GM12865 (cell line): ENCODE measurements around the gene PRRX1.

Experiments used
- DNase-seq: peaks from one replicate; pipeline ENCODE4 v3.0.0; 2010; ENCODE audit warnings: low read depth
- H3K4me3 ChIP-seq: 2 replicates; pipeline ENCODE4 v1.5.1; 2011; ENCODE audit warnings: mild to moderate bottlenecking, low read depth, low read length, control low read depth
- CTCF ChIP-seq: IDR thresholded peaks from 2 replicates; pipeline ENCODE4 v1.5.1; 2011; ENCODE audit warnings: low read length, control low read depth, low read depth, inconsistent platforms; ENCODE audit not compliant: insufficient read depth; ENCODE audit errors: missing control alignments

Gene PRRX1

DNA sequence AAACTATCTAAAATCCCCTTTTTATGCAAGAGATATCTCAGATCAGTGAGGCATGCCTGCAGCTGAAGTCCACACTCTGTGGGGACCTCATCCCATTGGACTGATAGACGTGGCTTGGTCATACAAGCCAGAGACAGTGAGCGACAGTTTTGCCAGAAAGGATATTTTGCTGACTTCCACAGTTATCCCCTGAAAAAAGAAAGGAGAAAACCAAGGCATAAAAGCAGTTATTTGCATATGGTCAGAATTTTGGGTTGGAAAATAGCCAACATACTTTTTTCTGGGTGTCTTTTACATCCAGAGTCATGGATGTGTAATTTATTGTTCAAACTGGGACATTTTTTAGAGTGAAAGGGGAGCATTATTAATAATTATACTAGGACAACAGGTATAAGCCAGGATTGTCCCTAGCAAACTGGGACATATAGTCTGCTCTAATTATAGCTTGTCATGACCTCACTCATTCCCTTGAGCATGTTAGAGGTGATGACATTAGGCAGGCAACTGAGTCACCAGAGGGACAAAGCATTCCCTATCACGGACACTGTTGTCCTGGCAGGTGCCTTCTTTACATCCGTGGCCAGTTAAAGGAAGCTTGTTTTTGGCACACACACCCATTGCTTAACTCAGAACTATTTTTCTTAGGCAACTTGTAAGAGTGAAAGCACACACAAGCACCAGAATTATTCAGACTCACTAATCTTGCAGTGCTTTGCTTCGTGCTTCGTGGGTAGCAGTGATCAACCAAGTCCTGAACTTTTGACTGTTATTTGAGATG is 65.5 kb downstream of the PRRX1 start:
- DNase-seq: no peak

GRCh38 chr1:170730014-170730413 is 66.1 kb downstream of the PRRX1 start:
- no peak overlapping the region for H3K4me3 ChIP-seq
- no peak for TF ChIP-seq CTCF
- DNase-seq: no peak

More for the DNA sequence above, 65.5 kb downstream of the PRRX1 start:
- H3K4me3 ChIP-seq: no peak overlapping the region
- no peak for TF ChIP-seq CTCF

DNA sequence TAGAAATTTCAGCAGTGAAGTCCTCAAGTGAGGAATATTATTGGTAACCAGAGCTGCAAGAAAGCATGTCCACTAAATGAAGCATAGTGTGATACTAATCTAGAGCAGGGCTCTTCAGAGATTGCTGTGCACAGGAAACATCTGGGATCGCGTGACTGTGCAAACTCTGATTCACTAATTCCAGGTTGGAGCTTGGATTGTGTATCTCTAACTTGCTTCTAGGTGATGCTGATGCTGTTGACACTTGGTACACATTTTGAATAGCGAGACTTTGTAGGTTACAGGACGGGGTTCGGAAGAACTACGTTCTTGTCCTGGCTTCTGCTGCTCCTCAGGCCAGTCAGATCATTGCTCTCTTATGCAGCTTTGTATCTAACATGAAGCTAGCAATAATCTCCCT is 66.5 kb downstream of the PRRX1 start:
- H3K4me3 ChIP-seq: no peak overlapping the region
- no peak for TF ChIP-seq CTCF
- no peak for DNase-seq

- DNase-seq: no peak
- TF ChIP-seq CTCF: no peak
- H3K4me3 ChIP-seq: no peak overlapping the region
Observed at GRCh38 chr1:170731566-170732251, 67.8 kb downstream of the PRRX1 start.

- no peak for TF ChIP-seq CTCF
- no peak for DNase-seq
Observed at GRCh38 chr1:170732252-170732588, 68.3 kb downstream of the PRRX1 start.

GRCh38 chr1:170734412-170735175 is 70.7 kb downstream of the PRRX1 start:
- TF ChIP-seq CTCF: no peak
- no peak overlapping the region for H3K4me3 ChIP-seq
- no peak for DNase-seq

More at GRCh38 chr1:170732252-170732588, 68.3 kb downstream of the PRRX1 start:
- no peak overlapping the region for H3K4me3 ChIP-seq
